Adipocyte (in vitro differentiated cells): ENCODE measurements around the gene ZNF655.
A peak's percentile ranks its signal among the peaks of the same experiment; 100 is the strongest.

Experiments
- DNase-seq: peaks from one replicate; pipeline ENCODE4 v3.0.0-alpha.2; 2015; ENCODE audit warnings: low read depth
- H3K27me3 ChIP-seq: replicated peaks from 2 replicates; pipeline ENCODE4 v1.7.0; 2013; ENCODE audit warnings: mild to moderate bottlenecking, low read length, moderate library complexity; ENCODE audit not compliant: control insufficient read depth, insufficient read depth
- H3K36me3 ChIP-seq: 2 replicates; pipeline ENCODE4 v1.7.0; 2013; ENCODE audit warnings: low read length, mild to moderate bottlenecking, moderate library complexity; ENCODE audit not compliant: control insufficient read depth, insufficient read depth, severe bottlenecking
- H3K4me1 ChIP-seq: 2 replicates; pipeline ENCODE4 v1.7.0; 2013; ENCODE audit warnings: mild to moderate bottlenecking, low read length, moderate library complexity; ENCODE audit not compliant: control insufficient read depth, insufficient read depth
- H3K4me3 ChIP-seq: 2 replicates; pipeline ENCODE4 v1.7.0; 2013; ENCODE audit warnings: mild to moderate bottlenecking, low read length, moderate library complexity
- H3K9ac ChIP-seq: 2 replicates; pipeline ENCODE4 v1.7.0; 2013; ENCODE audit warnings: mild to moderate bottlenecking, low read length, moderate library complexity
- H3K9me3 ChIP-seq: 2 replicates; pipeline ENCODE4 v1.7.0; 2013; ENCODE audit warnings: mild to moderate bottlenecking, low read length, moderate library complexity; ENCODE audit not compliant: control insufficient read depth

ZNF655 gene

GRCh38 chr7:99616359-99617191 is 58.1 kb downstream of the ZNF655 start, which contains the start of gene ZSCAN25:
Gene ZSCAN25 (plus strand): TSS chr7:99616946. CDS start chr7:99619607, 2,661 bp downstream.
- Histone ChIP-seq H3K27me3 (no peaks in the 10 kb centered on the region), H3K4me1 (peaks cover 16% of the 10 kb centered on the region), H3K9me3 (no peaks in the 10 kb centered on the region), H3K36me3 (peaks cover 33% of the 10 kb centered on the region), H3K9ac (peak within 1 kb of the TSS; percentile 97), H3K4me3 (peak within 1 kb of the TSS; percentile 88)
- peak; percentile 94 for DNase-seq

- Histone ChIP-seq H3K4me1 (peaks cover 16% of the 10 kb centered on the region), H3K27me3 (no peaks in the 10 kb centered on the region), H3K9ac (peak overlapping the region; percentile 97), H3K4me3 (peak overlapping the region; percentile 88), H3K36me3 (peaks cover 35% of the 10 kb centered on the region), H3K9me3 (no peaks in the 10 kb centered on the region)
- DNase-seq = no peak
These were observed 58.8 kb downstream of the ZNF655 start for GRCh38 chr7:99617192-99617781.

- Histone ChIP-seq H3K36me3 (peaks cover 49% of the 10 kb centered on the region), H3K4me3 (no peak overlapping the region)
- peak; percentile 77 for DNase-seq
These were observed 60.3 kb downstream of the ZNF655 start for GRCh38 chr7:99618726-99619125.

GRCh38 chr7:99619571-99620130 is 61.2 kb downstream of the ZNF655 start:
- DNase-seq = no peak
- H3K9ac ChIP-seq = no peak overlapping the region
- H3K9me3 ChIP-seq = no peaks in the 10 kb centered on the region
- H3K27me3 ChIP-seq = no peaks in the 10 kb centered on the region
- peaks cover 58% of the 10 kb centered on the region for H3K36me3 ChIP-seq
- H3K4me1 ChIP-seq = peaks cover 16% of the 10 kb centered on the region
- no peak overlapping the region for H3K4me3 ChIP-seq

More at GRCh38 chr7:99618726-99619125, 60.3 kb downstream of the ZNF655 start:
- H3K27me3 ChIP-seq = no peaks in the 10 kb centered on the region
- no peaks in the 10 kb centered on the region for H3K9me3 ChIP-seq
- H3K4me1 ChIP-seq = peaks cover 16% of the 10 kb centered on the region
- H3K9ac ChIP-seq = no peak overlapping the region

GRCh38 chr7:99621271-99621670 is 62.8 kb downstream of the ZNF655 start:
- no peak overlapping the region for H3K9ac ChIP-seq
- DNase-seq = no peak
- peaks cover 16% of the 10 kb centered on the region for H3K4me1 ChIP-seq
- no peaks in the 10 kb centered on the region for H3K27me3 ChIP-seq
- no peak overlapping the region for H3K4me3 ChIP-seq
- no peaks in the 10 kb centered on the region for H3K9me3 ChIP-seq
- H3K36me3 ChIP-seq = peaks cover 75% of the 10 kb centered on the region

GRCh38 chr7:99622596-99622995 is 64.2 kb downstream of the ZNF655 start:
- Histone ChIP-seq H3K4me1 (peaks cover 14% of the 10 kb centered on the region), H3K9ac (no peak overlapping the region), H3K36me3 (peaks cover 88% of the 10 kb centered on the region), H3K4me3 (no peak overlapping the region), H3K27me3 (no peaks in the 10 kb centered on the region), H3K9me3 (no peaks in the 10 kb centered on the region)
- no peak for DNase-seq

GRCh38 chr7:99623091-99623693 is 64.8 kb downstream of the ZNF655 start:
- H3K9me3 ChIP-seq = no peaks in the 10 kb centered on the region
- no peak overlapping the region for H3K4me3 ChIP-seq
- H3K27me3 ChIP-seq = no peaks in the 10 kb centered on the region
- DNase-seq = no peak
- peaks cover 8% of the 10 kb centered on the region for H3K4me1 ChIP-seq
- H3K36me3 ChIP-seq = peaks cover 94% of the 10 kb centered on the region
- no peak overlapping the region for H3K9ac ChIP-seq

- Histone ChIP-seq H3K9me3 (no peaks in the 10 kb centered on the region), H3K36me3 (peaks cover 95% of the 10 kb centered on the region), H3K27me3 (no peaks in the 10 kb centered on the region), H3K9ac (no peak overlapping the region), H3K4me1 (peaks cover 1% of the 10 kb centered on the region), H3K4me3 (no peak overlapping the region)
- DNase-seq = no peak
These were observed 65.4 kb downstream of the ZNF655 start for GRCh38 chr7:99623702-99624447.

GRCh38 chr7:99624484-99624883 is 66.0 kb downstream of the ZNF655 start:
- H3K4me1 ChIP-seq = no peaks in the 10 kb centered on the region
- H3K9me3 ChIP-seq = no peaks in the 10 kb centered on the region
- H3K27me3 ChIP-seq = no peaks in the 10 kb centered on the region
- no peak overlapping the region for H3K9ac ChIP-seq
- H3K4me3 ChIP-seq = no peak overlapping the region
- H3K36me3 ChIP-seq = peaks cover 95% of the 10 kb centered on the region
- DNase-seq = no peak

GRCh38 chr7:99625321-99625720 is 66.9 kb downstream of the ZNF655 start:
- Histone ChIP-seq H3K9me3 (no peaks in the 10 kb centered on the region), H3K4me3 (no peak overlapping the region), H3K27me3 (no peaks in the 10 kb centered on the region), H3K36me3 (peaks cover 95% of the 10 kb centered on the region), H3K4me1 (no peaks in the 10 kb centered on the region), H3K9ac (no peak overlapping the region)
- no peak for DNase-seq
